AML-193 (cell line): ENCODE measurements around the gene POMGNT1.
"Not testable (repeated sequence)": the region's sequence is repeated elsewhere in the genome, so short reads cannot be mapped to it uniquely, and the experiment has no call there.

Experiments
- DNase-seq, 2 experiments: peaks; one replicate each; lab custom pipeline; 2025; lab: John Stamatoyannopoulos, UW

The POMGNT1 gene

DNA sequence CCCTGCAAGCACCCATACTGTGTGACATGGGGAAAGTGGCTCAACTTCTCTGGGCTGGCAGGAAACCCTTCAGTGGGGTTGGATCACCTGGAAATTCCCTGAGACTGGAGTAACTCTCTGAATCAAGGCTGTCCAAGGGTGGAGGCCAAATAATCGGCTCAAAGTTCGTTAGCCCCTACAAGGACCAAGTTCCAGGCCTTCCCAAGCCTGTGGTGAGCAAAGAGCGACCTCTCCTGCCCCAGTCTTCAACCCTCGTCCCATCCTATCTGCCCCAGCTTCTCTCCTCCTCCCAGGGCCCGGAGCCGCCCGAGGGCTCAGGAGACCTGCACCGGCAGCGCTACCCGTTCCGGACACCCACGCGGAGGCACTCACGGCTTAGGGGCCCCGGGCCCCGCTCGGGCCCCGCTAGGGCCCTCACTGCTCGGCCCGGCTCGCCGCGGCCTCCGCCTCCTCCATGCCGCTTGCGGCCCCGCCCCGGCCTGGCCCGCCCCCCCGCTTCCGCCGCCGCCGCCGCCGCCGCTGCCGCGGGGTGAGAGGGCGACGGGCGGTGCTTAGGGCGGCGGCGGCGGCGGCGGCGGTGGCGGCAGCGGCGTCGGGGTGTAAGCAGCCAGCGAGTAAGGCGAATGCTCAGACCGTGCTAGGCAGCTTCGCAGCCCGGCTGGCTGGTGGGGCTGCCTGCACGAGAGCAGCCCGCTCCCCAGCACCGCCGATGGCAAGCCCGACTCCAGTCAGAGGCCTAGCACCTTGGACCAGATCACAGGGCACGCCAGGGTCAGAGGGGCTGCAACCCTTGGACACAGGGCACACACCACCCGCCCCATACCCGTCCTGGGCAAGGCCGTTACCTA lies at the start of gene POMGNT1:
Gene POMGNT1, minus strand, starts transcription at position 471 of the 848 bp plus-strand sequence. CDS start 613 bp downstream, outside the sequence.
- peak; percentile 39 to 60 for DNase-seq

DNA sequence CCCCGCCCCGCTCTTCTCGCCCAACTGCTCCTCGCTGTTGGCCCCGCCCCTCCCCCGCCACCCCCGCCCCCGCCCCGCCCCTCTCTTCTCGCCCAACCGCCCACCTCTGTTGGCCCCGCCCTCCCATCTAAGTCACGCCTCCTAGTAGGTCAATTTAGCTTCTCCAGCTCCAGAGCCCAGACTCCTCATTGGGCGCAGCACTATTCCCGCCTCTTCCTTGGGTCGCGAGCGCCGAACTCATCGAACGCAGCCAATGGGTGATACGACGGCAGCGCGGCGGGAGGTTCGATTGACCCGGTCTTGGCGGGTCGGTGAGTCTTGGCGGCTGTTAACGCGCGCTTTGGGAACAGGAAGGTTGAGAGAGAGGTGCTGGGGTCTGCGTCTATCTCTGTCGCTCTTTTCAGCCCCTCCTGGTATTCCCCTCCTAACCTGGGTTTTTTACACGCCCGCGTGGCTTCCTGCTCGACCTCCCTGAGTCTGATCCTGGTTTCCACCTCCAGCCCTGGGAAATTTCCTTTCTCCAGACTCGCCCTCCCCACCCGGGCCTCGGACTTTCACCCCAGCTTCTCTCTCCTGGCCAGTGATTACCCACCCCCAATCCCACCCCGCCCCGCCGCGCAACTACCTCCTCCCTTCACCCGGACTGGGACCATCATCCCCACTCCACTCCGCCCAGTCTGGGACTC lies 49.3 kb upstream of the POMGNT1 start, which contains the start of gene RAD54L:
Gene RAD54L, plus strand, starts transcription at position 328 of the 686 bp plus-strand sequence. CDS start 643 bp downstream, outside the sequence.
- peak; percentile 96 to 97 for DNase-seq

GRCh38 chr1:46246548-46247435 lies 48.6 kb upstream of the POMGNT1 start:
- DNase-seq: peak; percentile 34 to 45

- DNase-seq: not testable (repeated sequence)
Measured at GRCh38 chr1:46246136-46246535, 47.9 kb upstream of the POMGNT1 start.

GRCh38 chr1:46244656-46245371 lies 46.6 kb upstream of the POMGNT1 start:
- DNase-seq: peak; percentile 61 to 70

GRCh38 chr1:46243831-46244230 lies 45.6 kb upstream of the POMGNT1 start:
- DNase-seq: not testable (repeated sequence)

GRCh38 chr1:46242918-46243317 lies 44.7 kb upstream of the POMGNT1 start:
- no peak for DNase-seq

DNA sequence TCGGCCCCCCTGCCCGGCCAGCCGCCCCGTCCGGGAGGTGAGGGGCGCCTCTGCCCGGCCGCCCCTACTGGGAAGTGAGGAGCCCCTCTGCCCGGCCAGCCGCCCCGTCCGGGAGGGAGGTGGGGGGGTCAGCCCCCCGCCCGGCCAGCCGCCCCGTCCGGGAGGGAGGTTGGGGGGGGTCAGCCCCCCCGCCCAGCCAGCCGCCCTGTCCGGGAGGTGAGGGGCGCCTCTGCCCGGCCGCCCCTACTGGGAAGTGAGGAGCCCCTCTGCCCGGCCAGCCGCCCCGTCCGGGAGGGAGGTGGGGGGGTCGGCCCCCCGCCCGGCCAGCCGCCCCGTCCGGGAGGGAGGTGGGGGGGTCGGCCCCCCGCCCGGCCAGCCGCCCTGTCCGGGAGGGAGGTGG lies 43.5 kb upstream of the POMGNT1 start:
- DNase-seq: not testable (repeated sequence)

- DNase-seq: not testable (repeated sequence)
Measured at GRCh38 chr1:46238865-46239264, 40.6 kb upstream of the POMGNT1 start.

GRCh38 chr1:46236882-46237281 lies 38.6 kb upstream of the POMGNT1 start:
- no peak for DNase-seq

GRCh38 chr1:46231231-46231630 lies 33.0 kb upstream of the POMGNT1 start:
- DNase-seq: not testable (repeated sequence)

DNA sequence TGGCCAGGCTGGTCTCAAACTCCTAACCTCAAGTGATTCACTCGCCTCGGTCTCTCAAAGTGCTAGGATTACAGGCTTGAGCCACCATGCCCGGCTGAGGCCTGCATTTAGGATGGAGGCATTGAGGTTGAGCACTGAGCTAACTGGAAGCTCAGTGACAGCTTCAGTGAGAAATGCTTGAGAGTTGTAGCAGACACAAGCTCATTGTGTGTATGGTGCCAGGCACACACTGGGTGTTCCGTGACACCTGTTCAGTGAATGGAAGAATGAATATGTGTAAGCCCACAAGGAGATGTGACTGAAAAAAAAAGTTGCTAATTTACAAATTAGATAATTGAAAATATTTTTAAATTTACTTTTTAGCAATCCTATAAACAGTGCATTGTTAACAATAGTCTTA lies 26.7 kb upstream of the POMGNT1 start:
- no peak for DNase-seq

GRCh38 chr1:46223472-46223943 lies 25.3 kb upstream of the POMGNT1 start:
- DNase-seq: peak; percentile 76 to 81

DNA sequence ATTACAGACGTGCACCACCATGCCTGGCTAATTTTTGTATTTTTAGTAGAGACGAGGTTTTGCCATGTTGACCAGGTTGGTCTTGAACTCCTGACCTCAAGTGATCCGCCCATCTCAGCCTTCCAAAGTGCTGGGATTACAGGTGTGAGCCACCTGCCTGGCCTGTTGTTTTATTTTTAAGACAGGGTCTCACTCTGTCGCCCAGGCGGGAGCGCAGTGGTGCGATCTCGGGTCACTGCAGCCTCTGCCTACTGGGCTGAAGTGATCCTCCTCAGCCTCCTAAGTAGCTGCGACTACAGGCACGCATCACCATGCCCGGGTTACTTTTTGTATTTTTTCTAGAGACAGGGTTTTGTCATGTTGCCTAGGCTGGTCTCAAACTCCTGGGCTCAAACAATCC lies 24.8 kb upstream of the POMGNT1 start:
- not testable (repeated sequence) for DNase-seq

DNA sequence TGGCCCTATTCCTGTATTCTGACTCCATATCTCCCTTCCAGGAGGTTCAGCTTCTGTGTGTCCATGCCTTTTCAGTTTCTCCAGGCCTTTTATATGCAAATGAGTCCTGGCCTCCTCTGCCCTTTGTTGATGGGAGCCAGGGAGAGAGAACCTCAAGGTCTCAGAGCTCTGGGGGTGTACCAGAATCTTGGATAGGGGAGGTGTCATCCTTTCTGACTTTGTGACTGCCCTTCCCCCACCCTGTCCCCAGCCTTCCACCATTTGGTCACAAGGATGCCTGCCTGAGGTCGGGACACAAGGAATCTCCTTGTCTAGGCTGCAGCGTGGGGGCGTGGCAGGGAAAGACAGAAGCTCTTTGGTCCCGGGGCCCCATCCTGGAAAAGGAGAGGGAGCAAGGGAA lies 23.5 kb upstream of the POMGNT1 start:
- DNase-seq: no peak

DNA sequence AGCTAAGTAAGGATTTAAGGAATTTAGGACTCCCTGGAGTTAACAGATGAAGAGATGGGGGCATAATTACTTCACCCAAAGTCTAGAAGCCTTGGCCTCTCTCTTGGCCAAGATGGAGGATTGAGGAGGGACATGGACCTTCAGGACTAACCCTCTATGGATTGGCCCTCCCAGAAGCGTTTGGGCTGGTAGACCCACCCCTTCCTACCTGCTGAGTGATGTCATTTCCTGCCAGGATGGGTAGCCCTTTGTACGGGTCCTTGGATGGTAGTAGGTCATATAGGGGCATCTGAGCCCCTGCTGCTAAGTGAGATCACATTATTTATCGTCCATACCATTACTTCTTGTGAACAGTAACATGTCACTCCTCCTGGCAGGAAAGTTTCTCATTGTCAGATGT lies 22.6 kb upstream of the POMGNT1 start:
- no peak for DNase-seq

GRCh38 chr1:46219551-46220520 lies 21.6 kb upstream of the POMGNT1 start:
- DNase-seq: no peak

DNA sequence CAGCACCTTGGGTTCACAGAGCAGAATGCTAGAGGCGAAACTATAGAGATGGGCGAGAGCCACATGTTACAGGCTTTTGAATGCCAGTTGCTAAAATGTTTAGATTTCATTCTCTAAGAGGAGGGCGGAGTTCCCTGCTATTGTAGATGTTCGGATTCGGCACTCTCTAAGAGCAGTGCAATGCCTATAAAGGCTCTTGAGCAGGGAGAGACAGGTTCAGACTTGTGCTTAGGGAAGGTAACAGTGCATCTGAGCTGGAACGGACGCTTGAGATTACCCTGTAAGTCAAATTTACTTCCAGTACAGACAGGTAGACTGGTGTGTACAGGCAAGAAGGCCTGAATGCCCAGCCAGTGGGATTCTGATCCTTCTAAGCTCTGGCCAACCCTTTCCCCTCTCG lies 20.2 kb upstream of the POMGNT1 start:
- DNase-seq: no peak

- no peak for DNase-seq
Measured at GRCh38 chr1:46215504-46215903, 17.3 kb upstream of the POMGNT1 start.

DNA sequence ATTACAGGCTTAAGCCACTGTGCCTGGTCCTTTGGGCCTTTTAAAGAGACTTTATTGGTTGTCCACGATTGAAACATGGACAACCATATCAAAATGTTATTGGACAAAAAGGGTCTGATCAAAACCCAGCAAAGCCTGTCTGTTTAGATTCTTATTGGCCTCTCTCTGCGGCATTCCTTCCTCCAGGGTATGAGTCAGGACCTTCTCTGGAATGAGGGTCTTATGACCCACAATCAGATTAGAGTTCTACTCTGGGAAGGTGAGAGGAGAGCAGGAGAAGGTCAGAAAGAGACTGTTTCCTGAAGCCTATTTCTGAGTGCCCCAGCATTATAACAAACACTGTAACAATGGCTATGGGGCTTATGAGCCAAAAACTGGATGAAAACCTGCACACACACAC lies 12.8 kb upstream of the POMGNT1 start:
- DNase-seq: no peak
